Lower lobe of right lung (tissue), 2 donors: ENCODE measurements around the gene ARHGEF6. TPM values are rescaled to one million over a fixed set of nuclear protein-coding genes. Genes with fewer than 3 reads are reported as not detected.
A peak's percentile ranks its signal among the peaks of the same experiment; 100 is the strongest.

Source experiments
- ATAC-seq, 2 donors: fragments of 200-7000 bp; cut with Tn5 transposase; one replicate each; pipeline ENCODE4 v1.9.1; 2020 to 2022; ENCODE audit warnings: mild to moderate bottlenecking in 2 of 2, moderate library complexity in 2 of 2
- DNase-seq: peaks from one replicate; pipeline ENCODE4 v3.0.0-alpha.2; 2020
- H3K27ac ChIP-seq: fragments of 200-600 bp; one replicate; pipeline ENCODE4 v1.8.0; 2022
- H3K27me3 ChIP-seq: fragments of 200-600 bp; one replicate; pipeline ENCODE4 v1.8.0; 2022; ENCODE audit warnings: low read depth
- H3K36me3 ChIP-seq: fragments of 200-600 bp; one replicate; pipeline ENCODE4 v1.8.0; 2022; ENCODE audit warnings: mild to moderate bottlenecking
- H3K4me1 ChIP-seq: fragments of 200-600 bp; one replicate; pipeline ENCODE4 v1.8.0; 2022
- H3K4me3 ChIP-seq: fragments of 200-600 bp; one replicate; pipeline ENCODE4 v1.8.0; 2022; ENCODE audit warnings: mild to moderate bottlenecking
- H3K9me3 ChIP-seq: fragments of 200-600 bp; one replicate; pipeline ENCODE4 v1.8.0; 2022
- intact Hi-C: fragments of 100-400 bp; cut with DNase I; formaldehyde crosslinking; loops from one replicate; pipeline ENCODE4 v1.11.0; 2022
- total RNA-seq: library from RNA; stranded (reverse); fragmentation: NEBNext Ultra II Directional; extraction: Animal tissue kit (Norgen Biotek cat#: 25700); gene quantifications from one replicate; pipeline ENCODE4 v1.2.1, GENCODE V29; 2021
- TF ChIP-seq, protein P1 (sequence below): fragments of 200-600 bp; IDR thresholded peaks from one replicate; pipeline ENCODE4 v1.8.0; 2022; ENCODE audit warnings: antibody characterized with exemption, mild to moderate bottlenecking
- donor health status: DM: no; HTN: yes; CAD: no; lungs with severe emphysema.

The ARHGEF6 gene
- total RNA-seq, 1 donor from 2014 or later, result 33.7 TPM

DNA sequence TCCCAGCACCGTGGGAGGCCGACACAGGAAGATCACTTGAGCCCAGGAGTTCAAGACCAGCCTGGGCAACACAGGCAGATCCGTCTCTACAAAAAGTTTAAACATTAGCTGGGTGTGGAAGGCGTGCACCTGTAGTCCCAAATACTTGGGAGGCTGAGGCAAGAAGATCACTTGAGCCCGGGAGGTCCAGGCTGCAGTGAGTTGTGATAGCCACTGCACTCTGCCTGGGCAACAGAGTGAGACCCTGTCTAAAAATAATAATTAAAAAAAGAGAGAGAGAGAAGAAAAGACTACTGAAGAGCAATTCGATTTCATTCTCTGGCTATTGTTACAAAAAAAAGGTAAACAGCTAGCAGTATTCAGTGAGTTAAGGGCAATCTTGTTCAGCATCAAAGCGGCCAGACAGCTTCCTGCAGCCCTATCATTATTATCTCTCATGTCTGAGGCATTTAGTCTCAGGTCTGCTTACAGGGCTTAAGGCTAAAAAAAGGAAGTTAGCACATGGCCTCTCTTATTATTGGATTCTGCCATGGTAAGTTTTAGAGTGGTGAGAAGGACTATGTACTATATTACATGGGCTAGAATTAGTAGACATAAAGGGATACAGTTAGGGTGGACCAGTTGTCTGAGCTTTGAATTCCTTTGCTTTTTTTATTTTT, 37.9 kb downstream of the ARHGEF6 start:
- TF ChIP-seq, protein P1, sequence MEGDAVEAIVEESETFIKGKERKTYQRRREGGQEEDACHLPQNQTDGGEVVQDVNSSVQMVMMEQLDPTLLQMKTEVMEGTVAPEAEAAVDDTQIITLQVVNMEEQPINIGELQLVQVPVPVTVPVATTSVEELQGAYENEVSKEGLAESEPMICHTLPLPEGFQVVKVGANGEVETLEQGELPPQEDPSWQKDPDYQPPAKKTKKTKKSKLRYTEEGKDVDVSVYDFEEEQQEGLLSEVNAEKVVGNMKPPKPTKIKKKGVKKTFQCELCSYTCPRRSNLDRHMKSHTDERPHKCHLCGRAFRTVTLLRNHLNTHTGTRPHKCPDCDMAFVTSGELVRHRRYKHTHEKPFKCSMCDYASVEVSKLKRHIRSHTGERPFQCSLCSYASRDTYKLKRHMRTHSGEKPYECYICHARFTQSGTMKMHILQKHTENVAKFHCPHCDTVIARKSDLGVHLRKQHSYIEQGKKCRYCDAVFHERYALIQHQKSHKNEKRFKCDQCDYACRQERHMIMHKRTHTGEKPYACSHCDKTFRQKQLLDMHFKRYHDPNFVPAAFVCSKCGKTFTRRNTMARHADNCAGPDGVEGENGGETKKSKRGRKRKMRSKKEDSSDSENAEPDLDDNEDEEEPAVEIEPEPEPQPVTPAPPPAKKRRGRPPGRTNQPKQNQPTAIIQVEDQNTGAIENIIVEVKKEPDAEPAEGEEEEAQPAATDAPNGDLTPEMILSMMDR, result no peak
- no peak for ATAC-seq
- intact Hi-C loops, result no loop called here

DNA sequence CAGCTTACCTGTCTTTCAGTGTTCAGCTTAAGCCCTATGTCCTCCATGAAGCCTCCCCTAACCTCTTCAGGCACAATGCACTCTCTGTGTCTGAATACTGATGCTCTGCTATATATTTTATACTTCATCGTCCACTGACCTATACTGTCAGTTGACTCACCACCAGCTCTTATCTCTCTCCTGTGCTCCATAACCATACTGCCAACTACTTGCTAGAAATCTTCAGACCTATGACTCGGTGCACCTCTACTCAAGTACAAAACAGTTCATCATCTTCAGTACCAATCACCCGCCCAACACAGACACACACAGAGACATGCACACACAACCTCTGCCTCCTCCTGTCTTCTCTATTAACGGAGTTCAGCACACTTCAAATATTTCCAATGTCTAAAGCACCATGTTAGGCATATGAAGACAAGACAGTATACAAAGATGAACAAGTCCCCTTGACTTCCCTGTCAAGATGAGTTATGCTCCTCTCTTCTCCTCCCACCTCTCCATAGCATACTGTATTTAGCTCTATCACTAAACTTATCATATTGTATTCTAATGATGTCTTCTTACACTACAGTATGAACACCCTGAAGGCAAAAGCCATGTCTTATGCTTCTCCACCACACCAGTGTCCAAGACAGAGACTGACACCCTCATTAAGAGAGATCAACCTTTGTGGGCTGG, 42.5 kb downstream of the ARHGEF6 start:
- intact Hi-C loops, result no loop called here
- Histone ChIP-seq H3K9me3 (no peaks in the 10 kb centered on the region), H3K4me3 (no peak overlapping the region), H3K4me1 (no peaks in the 10 kb centered on the region), H3K27ac (no peak overlapping the region), H3K36me3 (no peaks in the 10 kb centered on the region), H3K27me3 (no peaks in the 10 kb centered on the region)
- TF ChIP-seq, protein P1, result no peak
- DNase-seq (no peak), ATAC-seq (no peak)

More for the DNA sequence above, 37.9 kb downstream of the ARHGEF6 start:
- peaks cover 33% of the 10 kb centered on the region for H3K4me1 ChIP-seq
- no peaks in the 10 kb centered on the region for H3K27me3 ChIP-seq
- DNase-seq, result no peak
- H3K27ac ChIP-seq, result no peak overlapping the region
- H3K36me3 ChIP-seq, result no peaks in the 10 kb centered on the region
- H3K4me3 ChIP-seq, result no peak overlapping the region
- H3K9me3 ChIP-seq, result no peaks in the 10 kb centered on the region

DNA sequence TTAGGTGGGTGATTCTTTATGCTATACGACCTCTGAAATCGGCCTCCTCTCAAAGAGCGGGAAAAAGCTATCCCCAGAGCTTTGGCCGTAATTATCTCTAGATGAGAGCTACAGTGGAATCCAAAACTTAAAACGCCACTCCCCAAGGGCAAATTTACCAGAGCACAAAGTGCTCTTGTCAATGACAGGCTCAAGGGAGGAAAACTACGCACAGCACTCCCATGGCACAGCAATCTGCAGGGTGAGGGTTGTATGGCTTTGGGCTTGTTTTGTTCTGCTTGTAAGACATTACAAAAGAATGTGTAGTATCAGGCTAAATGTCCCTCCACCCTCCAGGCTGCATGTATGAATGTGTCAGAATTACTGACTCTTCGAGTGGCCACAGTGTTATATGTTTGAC, 44.0 kb downstream of the ARHGEF6 start:
- intact Hi-C loops, result no loop called here
- ATAC-seq, result peak in 1 of 2 donors; percentile 52
- TF ChIP-seq, protein P1, result no peak
- H3K27me3 ChIP-seq, result no peaks in the 10 kb centered on the region
- no peaks in the 10 kb centered on the region for H3K9me3 ChIP-seq
- no peak for DNase-seq
- H3K36me3 ChIP-seq, result no peaks in the 10 kb centered on the region
- no peak overlapping the region for H3K27ac ChIP-seq
- H3K4me3 ChIP-seq, result no peak overlapping the region
- no peaks in the 10 kb centered on the region for H3K4me1 ChIP-seq

DNA sequence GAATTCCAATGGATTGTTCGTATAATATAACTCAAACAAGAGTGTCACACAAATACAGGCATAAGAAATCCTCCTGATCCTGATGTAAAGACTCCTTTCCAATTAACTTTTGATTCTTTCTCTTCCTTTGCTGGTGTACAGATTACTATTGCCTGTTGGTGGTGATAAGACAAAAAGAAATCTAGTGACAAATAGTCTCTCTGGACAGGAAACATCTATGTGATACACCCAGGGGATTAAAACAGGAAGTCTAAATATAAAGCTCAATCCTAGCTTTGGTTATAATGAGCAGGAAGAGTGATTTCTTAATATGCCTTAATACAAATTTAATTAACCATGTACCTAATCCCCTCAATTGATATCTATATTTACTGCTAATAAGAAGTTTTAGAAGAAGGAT, 45.1 kb downstream of the ARHGEF6 start:
- H3K36me3 ChIP-seq, result no peaks in the 10 kb centered on the region
- DNase-seq (no peak), ATAC-seq (no peak)
- H3K4me3 ChIP-seq, result no peak overlapping the region
- no peak overlapping the region for H3K27ac ChIP-seq
- H3K27me3 ChIP-seq, result no peaks in the 10 kb centered on the region
- H3K9me3 ChIP-seq, result no peaks in the 10 kb centered on the region
- intact Hi-C loops, result no loop called here
- TF ChIP-seq, protein P1, result no peak
- no peaks in the 10 kb centered on the region for H3K4me1 ChIP-seq

DNA sequence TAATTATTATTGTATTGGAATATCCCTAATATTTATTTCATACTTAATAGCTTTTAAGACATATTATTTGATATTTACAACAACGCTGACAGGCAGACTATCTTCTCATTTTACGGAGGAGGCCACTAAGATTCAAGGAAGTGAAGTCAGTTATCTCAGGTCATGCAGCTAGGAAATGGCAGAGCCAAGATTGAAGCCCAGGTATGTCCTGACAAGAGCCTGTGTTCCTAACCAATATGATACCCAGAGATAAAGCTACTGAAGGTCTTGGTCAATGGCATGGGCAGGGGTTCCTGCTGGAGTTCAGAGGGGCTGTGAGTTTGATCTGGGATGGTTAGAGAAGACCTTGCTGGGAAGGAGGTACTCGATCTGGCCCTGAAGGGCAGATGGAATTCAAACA, 47.1 kb downstream of the ARHGEF6 start:
- Histone ChIP-seq H3K27ac (no peak overlapping the region), H3K4me1 (no peaks in the 10 kb centered on the region), H3K27me3 (no peaks in the 10 kb centered on the region), H3K36me3 (no peaks in the 10 kb centered on the region), H3K9me3 (no peaks in the 10 kb centered on the region), H3K4me3 (no peak overlapping the region)
- TF ChIP-seq, protein P1, result no peak
- ATAC-seq (no peak), DNase-seq (no peak)
- intact Hi-C loops, result no loop called here
